H9 (cell line): ENCODE data around the gene BRD9. TPM values are rescaled to one million over a fixed set of nuclear protein-coding genes. Genes with fewer than 3 reads are reported as not detected.
A peak's percentile ranks its signal among the peaks of the same experiment; 100 is the strongest.
"Not testable (repeated sequence)": the region's sequence is repeated elsewhere in the genome, so short reads cannot be mapped to it uniquely, and the experiment has no call there.

Experiments used
- DNase-seq: peaks from one replicate; pipeline ENCODE4 v3.0.0-alpha.2; 2017
- H2AFZ ChIP-seq: one replicate; pipeline ENCODE4 v1.6.1; 2013; ENCODE audit warnings: mild to moderate bottlenecking, low read length, control low read depth, moderate library complexity
- H2AK5ac ChIP-seq: 2 replicates; pipeline ENCODE4 v1.6.1; 2013; ENCODE audit warnings: low read length, control low read depth, mixed read lengths; ENCODE audit not compliant: insufficient read length
- H2BK120ac ChIP-seq: one replicate; pipeline ENCODE4 v1.6.1; 2013; ENCODE audit warnings: low read depth, mild to moderate bottlenecking, low read length, control low read depth, inconsistent platforms; ENCODE audit not compliant: poor library complexity, severe bottlenecking
- H2BK12ac ChIP-seq: 2 replicates; pipeline ENCODE4 v1.6.1; 2013; ENCODE audit warnings: low read length, control low read depth, mixed read lengths, low read depth; ENCODE audit not compliant: insufficient read length
- H2BK15ac ChIP-seq: 2 replicates; pipeline ENCODE4 v1.6.1; 2013; ENCODE audit warnings: low read depth, low read length, control low read depth
- H2BK20ac ChIP-seq: one replicate; pipeline ENCODE4 v1.6.1; 2013; ENCODE audit warnings: low read depth, mild to moderate bottlenecking, low read length, control low read depth, inconsistent platforms; ENCODE audit not compliant: poor library complexity, severe bottlenecking
- H2BK5ac ChIP-seq: 2 replicates; pipeline ENCODE4 v1.6.1; 2013; ENCODE audit warnings: low read length, control low read depth, mixed read lengths; ENCODE audit not compliant: insufficient read length
- H3K14ac ChIP-seq: 2 replicates; pipeline ENCODE4 v1.6.1; 2013; ENCODE audit warnings: low read length, control low read depth; ENCODE audit not compliant: insufficient read depth
- H3K18ac ChIP-seq: 2 replicates; pipeline ENCODE4 v1.6.1; 2013; ENCODE audit warnings: low read depth, mild to moderate bottlenecking, mixed read lengths, low read length, control low read depth; ENCODE audit not compliant: insufficient read length
- H3K23ac ChIP-seq: 2 replicates; pipeline ENCODE4 v1.6.1; 2013; ENCODE audit warnings: low read length, control low read depth, mixed read lengths, low read depth; ENCODE audit not compliant: insufficient read length
- H3K23me2 ChIP-seq: 2 replicates; pipeline ENCODE4 v1.6.1; 2013; ENCODE audit warnings: low read depth, mild to moderate bottlenecking, mixed read lengths, low read length, control low read depth; ENCODE audit not compliant: insufficient read length, poor library complexity, severe bottlenecking
- H3K27ac ChIP-seq: 2 replicates; pipeline ENCODE4 v1.5.1; 2013; ENCODE audit warnings: low read length, control low read depth, mixed read lengths, low read depth; ENCODE audit not compliant: insufficient read length
- H3K27me3 ChIP-seq: 2 replicates; pipeline ENCODE4 v1.6.1; 2013; ENCODE audit warnings: low read length, control low read depth, inconsistent platforms; ENCODE audit not compliant: insufficient read depth
- H3K4ac ChIP-seq: 2 replicates; pipeline ENCODE4 v1.6.1; 2013; ENCODE audit warnings: low read depth, mild to moderate bottlenecking, control low read depth, inconsistent platforms, low read length, moderate library complexity
- H3K4me1 ChIP-seq: 2 replicates; pipeline ENCODE4 v1.6.1; 2013; ENCODE audit warnings: low read length, control low read depth, inconsistent platforms; ENCODE audit not compliant: insufficient read depth
- H3K4me2 ChIP-seq: 2 replicates; pipeline ENCODE4 v1.6.1; 2013; ENCODE audit warnings: low read length, control low read depth, mixed read lengths; ENCODE audit not compliant: insufficient read length, insufficient read depth
- H3K56ac ChIP-seq: 2 replicates; pipeline ENCODE4 v1.6.1; 2013; ENCODE audit warnings: low read depth, mild to moderate bottlenecking, mixed read lengths, low read length, control low read depth; ENCODE audit not compliant: insufficient read length
- H3K79me1 ChIP-seq: 2 replicates; pipeline ENCODE4 v1.6.1; 2013; ENCODE audit warnings: low read depth, mild to moderate bottlenecking, moderate library complexity, low read length, control low read depth, inconsistent platforms; ENCODE audit not compliant: insufficient read depth, poor library complexity, severe bottlenecking
- H3K79me2 ChIP-seq: 2 replicates; pipeline ENCODE4 v1.6.1; 2013; ENCODE audit warnings: low read length, control low read depth, inconsistent platforms; ENCODE audit not compliant: insufficient read depth
- H3K9ac ChIP-seq: 2 replicates; pipeline ENCODE4 v1.6.1; 2013; ENCODE audit warnings: low read length, control low read depth, mixed read lengths; ENCODE audit not compliant: insufficient read length; ENCODE audit errors: extremely low read depth
- H3K9me3 ChIP-seq: one replicate; pipeline ENCODE4 v1.6.1; 2013; ENCODE audit warnings: low read depth, low read length, inconsistent platforms; ENCODE audit not compliant: control insufficient read depth
- H3T11ph ChIP-seq: one replicate; pipeline ENCODE4 v1.6.1; 2013; ENCODE audit warnings: mild to moderate bottlenecking, low read length, control low read depth, inconsistent platforms
- H4K20me1 ChIP-seq: one replicate; pipeline ENCODE4 v1.6.1; 2013; ENCODE audit not compliant: control insufficient read depth, insufficient read length, insufficient read depth
- H4K5ac ChIP-seq: 2 replicates; pipeline ENCODE4 v1.6.1; 2013; ENCODE audit warnings: low read depth, mild to moderate bottlenecking, mixed read lengths, low read length, control low read depth; ENCODE audit not compliant: insufficient read length
- H4K8ac ChIP-seq: replicated peaks from 2 replicates; pipeline ENCODE4 v1.6.1; 2013; ENCODE audit warnings: low read length, control low read depth, mixed read lengths, low read depth; ENCODE audit not compliant: insufficient read length
- H4K91ac ChIP-seq: 2 replicates; pipeline ENCODE4 v1.6.1; 2013; ENCODE audit warnings: low read depth, mild to moderate bottlenecking, moderate library complexity, mixed read lengths, low read length, control low read depth; ENCODE audit not compliant: insufficient read length
- H3K27ac Mint-ChIP-seq, 3 experiments: 2 replicates in 2 of 3; 3 replicates in 1 of 3; pipeline ENCODE4 v1.8.0; 2020 to 2021; ENCODE audit warnings: mixed read lengths in 3 of 3, mild to moderate bottlenecking in 1 of 3, moderate library complexity in 1 of 3
- H3K27me3 Mint-ChIP-seq: 2 replicates; pipeline ENCODE4 v1.8.0; 2021; ENCODE audit warnings: low read depth, mild to moderate bottlenecking, moderate library complexity, mixed read lengths
- H3K36me3 Mint-ChIP-seq, 3 experiments: 2 replicates in 2 of 3; 3 replicates in 1 of 3; pipeline ENCODE4 v1.8.0; 2020 to 2021; ENCODE audit warnings: low read depth in 3 of 3, mixed read lengths in 3 of 3; ENCODE audit not compliant: insufficient read depth in 1 of 3
- H3K4me1 Mint-ChIP-seq, 2 experiments: 2 replicates each; pipeline ENCODE4 v1.8.0; 2020; ENCODE audit warnings: mixed read lengths in 2 of 2
- H3K4me3 Mint-ChIP-seq, 2 experiments: 2 replicates in 1 of 2; 3 replicates in 1 of 2; pipeline ENCODE4 v1.8.0; 2020 to 2021; ENCODE audit warnings: mild to moderate bottlenecking in 2 of 2, mixed read lengths in 2 of 2, moderate library complexity in 1 of 2
- H3K9me3 Mint-ChIP-seq, 2 experiments: 2 replicates in 1 of 2; 3 replicates in 1 of 2; pipeline ENCODE4 v1.8.0; 2020; ENCODE audit warnings: mild to moderate bottlenecking in 2 of 2, mixed read lengths in 2 of 2, moderate library complexity in 1 of 2
- WGBS: extraction: QIAGEN DNeasy Blood & Tissue Kit; methylation state at CpG from one replicate; pipeline ENCODE4 v1.1.7; 2013; ENCODE audit warnings: missing lambda C conversion rate, low lambda C conversion rate, mixed read lengths; ENCODE audit not compliant: insufficient read length; ENCODE audit errors: extremely low coverage; 5-methylcytosine and 5-hydroxymethylcytosine counted together
- total RNA-seq: library from RNA; stranded (reverse); gene quantifications from 2 replicates; pipeline ENCODE4 v1.2.1, GENCODE V29; 2021
- TF ChIP-seq, protein P1 (sequence below): fragments of 200-600 bp; sonication (generic); conservative IDR thresholded peaks from 3 replicates; pipeline ENCODE4 v1.8.0; 2021; ENCODE audit warnings: antibody characterized with exemption, mild to moderate bottlenecking

Gene BRD9
- total RNA-seq, 1 experiment from 2014 or later = 70.5 TPM

DNA sequence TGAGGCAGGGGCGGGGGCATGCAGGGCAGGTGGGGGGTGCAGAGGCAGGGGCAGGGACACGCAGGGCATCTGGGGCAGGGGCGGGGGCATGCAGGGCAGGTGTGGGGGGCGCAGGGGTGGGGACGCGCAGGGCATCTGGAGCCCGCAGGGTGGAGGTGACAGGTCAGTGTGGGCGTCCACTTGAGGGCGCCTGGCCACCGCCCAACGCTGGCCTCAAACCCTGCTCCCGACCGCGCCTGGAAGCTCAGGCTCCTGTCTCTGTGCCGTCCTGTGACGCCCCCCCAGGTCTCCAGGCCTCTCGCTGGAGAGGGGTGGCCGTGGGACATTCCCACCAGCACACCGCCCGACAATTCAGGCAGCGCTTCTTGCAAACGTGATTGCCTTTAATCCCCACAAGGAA lies 48.7 kb downstream of the BRD9 start:
- H3K36me3 Mint-ChIP-seq = peaks cover 0 to 23% (median 5%) of the 10 kb centered on the region in 3 experiments; a peak in 4 of 7 replicates
- H3K4ac ChIP-seq, H2AK5ac ChIP-seq, H4K8ac ChIP-seq, H4K20me1 ChIP-seq, H3K79me1 ChIP-seq, H3K56ac ChIP-seq, H2BK12ac ChIP-seq, H3K27me3 Mint-ChIP-seq, H2BK120ac ChIP-seq, H3K18ac ChIP-seq, H3K27ac ChIP-seq, H2BK20ac ChIP-seq, H4K91ac ChIP-seq, H3K27ac Mint-ChIP-seq, H3K27me3 ChIP-seq, H2BK15ac ChIP-seq, H3K4me3 Mint-ChIP-seq, H3K9ac ChIP-seq, H2BK5ac ChIP-seq, H2AFZ ChIP-seq, H3K4me1 ChIP-seq, H3K4me2 ChIP-seq, H3K23ac ChIP-seq, H3K14ac ChIP-seq, H3K4me1 Mint-ChIP-seq, H3K23me2 ChIP-seq, H3K9me3 ChIP-seq, H3T11ph ChIP-seq, H4K5ac ChIP-seq, H3K79me2 ChIP-seq, H3K9me3 Mint-ChIP-seq: not testable (repeated sequence)
- TF ChIP-seq, protein P1, sequence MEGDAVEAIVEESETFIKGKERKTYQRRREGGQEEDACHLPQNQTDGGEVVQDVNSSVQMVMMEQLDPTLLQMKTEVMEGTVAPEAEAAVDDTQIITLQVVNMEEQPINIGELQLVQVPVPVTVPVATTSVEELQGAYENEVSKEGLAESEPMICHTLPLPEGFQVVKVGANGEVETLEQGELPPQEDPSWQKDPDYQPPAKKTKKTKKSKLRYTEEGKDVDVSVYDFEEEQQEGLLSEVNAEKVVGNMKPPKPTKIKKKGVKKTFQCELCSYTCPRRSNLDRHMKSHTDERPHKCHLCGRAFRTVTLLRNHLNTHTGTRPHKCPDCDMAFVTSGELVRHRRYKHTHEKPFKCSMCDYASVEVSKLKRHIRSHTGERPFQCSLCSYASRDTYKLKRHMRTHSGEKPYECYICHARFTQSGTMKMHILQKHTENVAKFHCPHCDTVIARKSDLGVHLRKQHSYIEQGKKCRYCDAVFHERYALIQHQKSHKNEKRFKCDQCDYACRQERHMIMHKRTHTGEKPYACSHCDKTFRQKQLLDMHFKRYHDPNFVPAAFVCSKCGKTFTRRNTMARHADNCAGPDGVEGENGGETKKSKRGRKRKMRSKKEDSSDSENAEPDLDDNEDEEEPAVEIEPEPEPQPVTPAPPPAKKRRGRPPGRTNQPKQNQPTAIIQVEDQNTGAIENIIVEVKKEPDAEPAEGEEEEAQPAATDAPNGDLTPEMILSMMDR = peak; percentile 27; the same call in 1 of the 3 replicates
- DNase-seq = peak; percentile 63
- no CpG with 5 or more reads among the region's 22 CpGs for WGBS

DNA sequence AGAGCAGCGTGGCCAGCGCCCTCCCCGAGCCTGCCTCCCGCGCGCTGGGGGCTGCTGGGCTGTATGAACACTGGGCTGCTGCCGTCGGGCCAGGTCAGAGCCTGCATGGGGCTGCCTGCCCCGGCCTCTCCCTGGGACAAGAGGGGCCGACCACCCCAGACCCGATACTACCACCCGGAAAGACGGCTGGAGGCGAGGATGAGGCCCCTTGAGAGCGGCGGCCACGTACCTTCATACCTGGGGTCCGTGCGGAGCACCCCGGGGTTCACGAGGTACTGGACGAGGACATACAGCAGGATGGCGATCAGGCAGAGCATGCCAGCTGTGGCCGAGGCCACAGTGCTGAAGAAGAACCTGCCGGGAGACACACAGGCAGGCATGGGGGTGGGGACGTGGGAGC lies 49.2 kb downstream of the BRD9 start:
- not testable (repeated sequence) for H2BK120ac ChIP-seq, H3K79me2 ChIP-seq, H3K4me2 ChIP-seq, H3K56ac ChIP-seq, H3T11ph ChIP-seq, H2BK5ac ChIP-seq, H3K27me3 Mint-ChIP-seq, H3K9me3 Mint-ChIP-seq, H4K20me1 ChIP-seq, H4K8ac ChIP-seq, H3K4me1 ChIP-seq, H3K4me3 Mint-ChIP-seq, H2AFZ ChIP-seq, H3K18ac ChIP-seq, H3K27me3 ChIP-seq, H3K79me1 ChIP-seq, H4K5ac ChIP-seq, H4K91ac ChIP-seq, H2AK5ac ChIP-seq, H2BK12ac ChIP-seq, H3K9ac ChIP-seq, H2BK15ac ChIP-seq, H2BK20ac ChIP-seq, H3K14ac ChIP-seq, H3K23ac ChIP-seq, H3K4ac ChIP-seq, DNase-seq, H3K27ac Mint-ChIP-seq, H3K23me2 ChIP-seq, H3K27ac ChIP-seq, H3K9me3 ChIP-seq, H3K4me1 Mint-ChIP-seq
- no CpG with 5 or more reads among the region's 26 CpGs for WGBS
- peaks cover 0 to 23% (median 5%) of the 10 kb centered on the region in 3 experiments; a peak in 4 of 7 replicates for H3K36me3 Mint-ChIP-seq
